Stimulated activated CD8-positive, alpha-beta memory T cell treated with anti-CD3 and anti-CD28 coated beads, Interleukin-4, amount 100 ng/mL, for 4 hours (primary cell): Measurements from ENCODE around the gene B4GALT5.

Experiments used
- DNase-seq, 2 donors: peaks; one replicate each; pipeline ENCODE4 v3.0.0-alpha.2; 2020; ENCODE audit warnings: low read depth in 2 of 2, low spot score in 1 of 2

The B4GALT5 gene

GRCh38 chr20:49659056-49659455 is 54.6 kb downstream of the B4GALT5 start:
- no peak for DNase-seq

DNA sequence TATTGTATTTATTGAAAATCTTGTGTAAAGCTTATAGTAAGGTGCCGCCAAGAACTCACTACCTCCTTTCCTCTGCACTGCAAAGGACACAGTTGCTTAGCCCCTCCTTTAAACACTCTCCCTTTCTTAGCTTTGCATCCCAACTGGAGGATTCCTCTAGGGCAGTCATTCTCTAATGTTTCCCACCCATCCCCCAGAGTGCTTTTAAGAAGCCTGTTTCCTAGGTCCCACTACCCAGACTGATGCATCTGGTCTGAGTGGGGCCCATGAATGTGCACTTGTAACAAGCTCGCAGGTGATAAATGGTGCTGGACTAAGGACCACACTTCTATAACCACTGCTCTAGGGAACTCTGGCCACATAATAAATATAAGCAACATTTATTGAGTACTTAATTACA is 55.2 kb downstream of the B4GALT5 start:
- DNase-seq: no peak

DNA sequence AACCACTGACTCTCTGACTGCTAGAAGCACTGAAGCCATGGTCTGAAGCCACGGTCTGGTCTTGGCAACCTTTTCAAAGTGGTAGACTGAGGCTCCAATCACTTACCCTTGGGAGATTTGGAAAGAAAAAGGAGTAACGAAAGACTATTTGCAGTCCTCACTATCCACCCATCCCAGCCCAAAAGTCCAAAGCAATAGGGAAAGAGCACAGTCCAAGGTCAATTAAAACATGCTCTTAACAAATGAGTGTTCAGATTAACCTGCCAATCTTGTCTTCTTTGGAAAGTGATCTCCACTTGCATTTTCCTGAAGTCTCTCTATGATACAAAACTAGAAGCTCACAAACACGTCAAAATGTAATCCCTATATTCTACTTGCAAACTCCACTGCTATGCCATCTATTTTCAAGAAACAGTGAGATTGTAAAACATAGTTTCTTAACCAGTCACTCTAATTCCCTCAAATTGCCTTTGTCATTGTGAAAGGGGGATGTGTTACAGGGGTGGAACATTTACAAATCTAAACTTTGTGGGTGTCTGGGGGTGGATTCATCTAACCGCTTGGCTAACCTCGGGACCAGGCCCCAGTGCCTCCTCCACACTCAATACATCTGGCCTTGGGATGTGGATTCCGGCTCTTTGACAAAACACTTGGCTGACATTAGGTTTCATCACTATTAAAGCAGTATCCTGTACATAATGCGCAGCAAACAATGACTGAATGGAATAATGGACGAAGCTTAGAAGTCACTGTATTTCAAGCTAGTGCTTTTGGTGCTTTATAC is 56.4 kb downstream of the B4GALT5 start:
- no peak for DNase-seq

DNA sequence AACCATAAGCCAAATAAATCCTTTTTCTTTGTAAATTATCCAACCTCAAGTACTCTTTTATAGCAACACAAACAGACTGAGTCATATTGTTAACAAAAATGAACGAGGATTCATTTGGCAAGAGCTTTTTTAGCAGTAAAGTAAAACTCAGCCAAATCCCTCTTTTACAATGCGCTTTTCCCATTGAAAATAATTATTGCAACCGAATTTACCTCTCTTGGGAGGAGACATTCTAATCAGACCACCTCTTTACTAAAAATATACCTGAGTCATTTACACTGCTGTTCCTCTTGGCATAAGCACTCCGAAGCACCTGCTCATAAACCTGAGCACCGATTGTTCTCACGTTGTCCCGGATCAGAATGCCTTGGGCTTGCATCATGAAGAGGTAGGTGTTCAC is 57.4 kb downstream of the B4GALT5 start:
- DNase-seq: no peak

- DNase-seq: no peak
Observed at GRCh38 chr20:49653925-49654434, 59.7 kb downstream of the B4GALT5 start.

DNA sequence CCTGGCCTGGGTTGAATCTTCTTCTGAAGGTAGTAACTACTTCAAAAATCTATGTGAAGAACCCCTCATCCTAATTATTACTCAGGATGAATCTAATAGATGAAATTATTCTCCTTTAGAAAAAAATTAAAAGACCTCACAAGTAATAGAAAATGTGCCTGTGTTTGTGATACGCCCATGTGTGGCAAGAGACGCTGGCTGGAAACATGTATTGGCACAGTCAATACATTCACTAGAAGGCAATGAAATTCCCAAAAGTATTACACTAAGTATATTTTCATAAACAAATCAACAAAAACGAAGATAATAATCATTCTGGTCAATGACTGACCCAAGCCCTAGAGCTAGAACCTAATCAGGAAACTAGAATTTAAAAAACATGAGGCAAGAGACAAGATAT is 64.0 kb downstream of the B4GALT5 start:
- DNase-seq: no peak

DNA sequence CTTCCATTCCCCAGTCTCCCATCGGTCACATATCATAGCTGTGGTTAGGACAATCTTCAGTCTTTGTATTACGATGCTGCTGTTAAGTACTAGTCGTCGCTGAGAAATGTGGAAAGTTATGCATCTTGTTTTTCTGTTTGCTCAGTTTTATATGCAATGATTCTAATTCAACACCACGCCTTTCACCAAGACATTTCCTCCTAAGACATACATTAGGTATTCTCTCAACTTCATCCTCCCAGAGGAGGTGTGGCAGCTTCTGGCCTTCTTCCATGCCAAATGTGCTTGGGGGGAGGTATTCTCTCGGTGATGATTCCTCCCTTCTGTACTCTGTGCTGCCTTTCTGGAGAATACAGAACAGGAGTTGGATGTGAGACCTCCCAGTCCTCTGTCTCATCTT is 66.1 kb downstream of the B4GALT5 start:
- no peak for DNase-seq

DNA sequence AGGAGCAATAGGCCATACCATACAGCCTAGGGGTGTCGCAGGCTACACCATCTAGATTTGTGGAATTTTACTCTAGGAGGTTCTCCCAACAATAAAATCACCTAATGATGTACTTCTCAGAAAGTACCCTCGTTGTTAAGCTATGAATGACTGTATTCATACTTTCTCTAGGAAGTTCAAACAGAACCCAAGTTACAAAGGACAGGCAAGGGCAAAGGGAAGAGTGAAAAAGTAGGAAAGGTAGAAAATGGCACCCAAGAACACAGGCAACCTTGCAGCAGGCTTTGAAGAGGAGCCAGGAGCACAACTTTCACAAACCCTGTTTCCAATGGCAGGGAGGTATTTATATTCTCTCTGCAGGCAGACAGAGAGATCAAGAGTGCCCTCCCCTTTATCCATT is 67.2 kb downstream of the B4GALT5 start:
- no peak for DNase-seq

DNA sequence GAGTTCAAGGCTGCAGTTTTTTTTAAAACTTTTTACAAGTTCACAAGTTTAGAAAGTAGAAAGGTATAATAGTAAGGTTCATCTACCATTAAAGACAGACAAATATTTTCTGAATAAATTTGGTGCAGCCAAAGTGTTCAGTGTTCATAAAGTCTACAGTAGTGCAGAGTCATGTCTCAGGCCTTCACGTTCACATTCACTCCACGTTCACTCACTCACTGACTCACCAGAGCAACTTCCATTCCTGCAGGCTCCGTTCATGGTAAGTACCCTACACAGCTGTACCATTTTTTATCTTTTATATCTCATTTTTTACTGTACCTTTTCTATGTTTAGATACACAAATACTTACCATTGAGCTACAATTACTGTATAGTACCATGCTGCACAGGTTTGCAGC is 67.6 kb downstream of the B4GALT5 start:
- DNase-seq: no peak

DNA sequence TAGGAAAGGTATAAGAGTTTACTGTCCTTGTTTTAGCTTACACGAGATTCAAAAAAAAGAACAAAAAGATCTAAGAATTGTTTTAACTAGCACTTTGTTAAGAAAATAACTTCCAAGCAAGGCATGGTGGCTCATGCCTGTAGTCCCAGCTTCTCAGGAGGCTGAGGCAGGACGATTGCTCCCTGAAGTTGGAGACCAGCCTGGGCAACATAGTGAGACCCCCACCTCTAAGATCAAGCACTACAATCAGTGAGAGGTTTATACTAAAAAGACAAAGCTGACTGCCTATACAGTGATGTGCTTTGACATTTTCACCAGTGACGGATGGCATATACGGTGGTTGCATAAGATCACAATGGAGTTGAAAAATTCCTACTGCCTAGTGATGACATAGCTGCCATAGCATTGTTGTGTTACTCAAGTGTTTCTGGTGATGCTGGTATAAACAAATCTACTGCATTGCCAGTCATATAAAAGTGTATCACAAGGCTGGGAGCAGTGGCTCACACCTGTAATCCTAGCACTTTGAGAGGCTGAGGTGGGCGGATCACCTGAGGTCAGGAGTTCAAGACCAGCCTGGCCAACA is 68.6 kb downstream of the B4GALT5 start:
- DNase-seq: no peak

GRCh38 chr20:49642816-49643215 is 70.9 kb downstream of the B4GALT5 start:
- DNase-seq: no peak

- DNase-seq: no peak
Observed at GRCh38 chr20:49641683-49642656, 71.7 kb downstream of the B4GALT5 start.

- no peak for DNase-seq
Observed at GRCh38 chr20:49637046-49637637, 76.5 kb downstream of the B4GALT5 start.

- DNase-seq: no peak
Observed at GRCh38 chr20:49636447-49636846, 77.2 kb downstream of the B4GALT5 start.

GRCh38 chr20:49635866-49636265 is 77.8 kb downstream of the B4GALT5 start:
- no peak for DNase-seq

DNA sequence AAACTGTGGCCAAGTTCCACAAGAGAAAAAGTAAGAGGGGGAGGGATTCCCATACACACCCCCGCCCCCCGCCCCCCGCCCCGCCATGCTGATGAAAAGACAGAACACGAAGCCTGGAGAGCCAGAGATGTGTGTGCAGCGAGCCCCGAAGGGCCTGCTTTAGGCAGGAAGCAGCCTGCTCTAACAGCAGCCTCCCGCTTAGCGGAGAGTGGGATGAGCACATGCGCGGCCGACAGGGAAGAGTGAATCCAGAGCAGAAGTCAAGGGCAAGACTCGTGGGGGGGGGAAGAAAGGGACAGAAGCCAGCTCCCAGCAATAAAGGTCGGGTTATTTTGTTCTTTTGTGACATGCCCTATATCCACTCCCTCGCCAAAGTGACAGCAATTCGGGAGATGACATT is 78.5 kb downstream of the B4GALT5 start:
- no peak for DNase-seq

DNA sequence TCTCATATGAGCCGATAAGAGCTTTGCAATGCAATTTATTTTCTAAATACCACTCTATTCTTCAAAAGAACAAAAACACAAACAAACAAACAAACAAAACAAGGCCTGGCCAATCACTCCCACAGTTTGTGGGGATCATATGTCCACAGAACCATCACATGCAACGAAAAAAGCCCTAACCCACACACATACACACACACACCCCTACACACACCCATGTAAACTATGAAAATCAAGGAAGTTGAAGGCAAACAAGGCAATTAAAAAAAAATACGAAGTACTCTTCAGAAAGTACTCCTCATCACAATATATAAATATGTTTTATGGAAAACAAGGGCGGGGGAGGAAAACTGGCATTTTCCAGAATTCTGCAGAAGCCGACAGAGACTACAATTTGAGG is 79.6 kb downstream of the B4GALT5 start:
- no peak for DNase-seq

- no peak for DNase-seq
Observed at GRCh38 chr20:49633643-49634042, 80.0 kb downstream of the B4GALT5 start.

- DNase-seq: no peak
Observed at GRCh38 chr20:49633023-49633422, 80.7 kb downstream of the B4GALT5 start.

DNA sequence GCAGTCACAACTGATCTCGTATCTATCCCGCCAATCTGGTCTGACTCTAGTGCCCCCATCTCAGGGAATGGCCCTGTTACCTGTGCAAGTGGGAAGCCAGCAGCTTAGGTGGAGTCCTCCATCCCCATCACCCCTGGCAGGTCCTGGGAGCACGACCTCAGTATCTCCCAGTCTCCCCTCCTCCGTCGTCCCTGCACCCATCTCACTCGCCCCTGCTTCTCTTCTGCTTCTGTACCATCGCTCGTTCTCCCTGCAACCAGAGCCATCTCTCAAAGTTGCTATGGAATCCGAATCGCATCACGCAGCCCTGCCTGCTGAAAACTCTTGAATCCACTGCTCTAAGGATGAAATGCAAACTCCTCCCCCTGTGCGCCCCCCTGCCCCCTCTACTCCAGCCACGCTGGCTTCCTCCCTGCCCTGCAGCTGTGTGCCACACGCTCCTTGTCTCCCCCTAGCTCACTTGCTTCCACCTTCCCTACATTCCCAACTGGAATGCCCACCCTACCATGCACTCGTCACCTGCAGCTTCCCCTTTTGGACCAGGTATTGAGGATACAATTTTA is 81.7 kb downstream of the B4GALT5 start:
- DNase-seq: no peak
